Type B pancreatic cell (in vitro differentiated cells): ENCODE results near the gene LINGO4. TPM values are rescaled to one million over a fixed set of nuclear protein-coding genes. Genes with fewer than 3 reads are reported as not detected.

Experiments used
- DNase-seq: peaks from one replicate; pipeline ENCODE4 v3.0.0; 2021; ENCODE audit warnings: mixed read lengths; ENCODE audit not compliant: unreplicated experiment; ENCODE audit errors: extremely low spot score
- H3K27ac Mint-ChIP-seq: 2 replicates; pipeline ENCODE4 v1.8.0; 2021; ENCODE audit warnings: mild to moderate bottlenecking, mixed read lengths
- H3K27me3 Mint-ChIP-seq: 2 replicates; pipeline ENCODE4 v1.8.0; 2021; ENCODE audit warnings: mixed read lengths
- H3K36me3 Mint-ChIP-seq: 2 replicates; pipeline ENCODE4 v1.8.0; 2021; ENCODE audit warnings: mixed read lengths
- H3K4me1 Mint-ChIP-seq: one replicate; pipeline ENCODE4 v1.8.0; 2021; ENCODE audit warnings: mixed read lengths; ENCODE audit not compliant: unreplicated experiment
- H3K4me3 Mint-ChIP-seq: 2 replicates; pipeline ENCODE4 v1.8.0; 2021; ENCODE audit warnings: mild to moderate bottlenecking, mixed read lengths
- H3K9me3 Mint-ChIP-seq: 2 replicates; pipeline ENCODE4 v1.8.0; 2021; ENCODE audit warnings: mixed read lengths
- CTCF ChIP-seq: fragments of 200-600 bp; sonication (generic); conservative IDR thresholded peaks from 2 replicates; pipeline ENCODE4 v1.5.0; 2021; ENCODE audit warnings: antibody characterized with exemption, mild to moderate bottlenecking
- total RNA-seq: library from RNA; stranded (reverse); gene quantifications from 2 replicates; pipeline ENCODE4 v1.2.1, GENCODE V29; 2021; ENCODE audit warnings: low replicate concordance

Gene LINGO4
- total RNA-seq, 1 donor from 2014 or later = not detected

- no peaks in the 10 kb centered on the region for H3K9me3 Mint-ChIP-seq
- no peak overlapping the region for H3K4me3 Mint-ChIP-seq
- H3K27ac Mint-ChIP-seq = no peak overlapping the region
- no peak for DNase-seq
- no peaks in the 10 kb centered on the region for H3K36me3 Mint-ChIP-seq
- peaks cover 27% of the 10 kb centered on the region for H3K27me3 Mint-ChIP-seq
- H3K4me1 Mint-ChIP-seq = peaks cover 10% of the 10 kb centered on the region
- no peak for TF ChIP-seq CTCF
These were observed 8.2 kb upstream of the LINGO4 start for GRCh38 chr1:151813271-151813977.

- Mint-ChIP-seq H3K9me3 (no peaks in the 10 kb centered on the region), H3K36me3 (no peaks in the 10 kb centered on the region), H3K27me3 (peaks cover 39% of the 10 kb centered on the region), H3K4me3 (no peak overlapping the region), H3K27ac (no peak overlapping the region), H3K4me1 (peaks cover 10% of the 10 kb centered on the region)
- no peak for TF ChIP-seq CTCF
- no peak for DNase-seq
These were observed 6.0 kb upstream of the LINGO4 start for GRCh38 chr1:151811181-151811580.

GRCh38 chr1:151809985-151810556 is 4.9 kb upstream of the LINGO4 start:
- Mint-ChIP-seq H3K4me1 (peaks cover 10% of the 10 kb centered on the region), H3K36me3 (no peaks in the 10 kb centered on the region), H3K4me3 (no peak overlapping the region), H3K27ac (peak overlapping the region; percentile 50), H3K9me3 (no peaks in the 10 kb centered on the region), H3K27me3 (peaks cover 45% of the 10 kb centered on the region)
- no peak for TF ChIP-seq CTCF
- DNase-seq = no peak

GRCh38 chr1:151809290-151809984 is 4.2 kb upstream of the LINGO4 start:
- Mint-ChIP-seq H3K4me3 (no peak overlapping the region), H3K9me3 (no peaks in the 10 kb centered on the region), H3K27ac (peak overlapping the region; percentile 50), H3K27me3 (peaks cover 47% of the 10 kb centered on the region), H3K4me1 (peaks cover 10% of the 10 kb centered on the region), H3K36me3 (no peaks in the 10 kb centered on the region)
- no peak for DNase-seq
- TF ChIP-seq CTCF = no peak

GRCh38 chr1:151807766-151808165 is 2.5 kb upstream of the LINGO4 start:
- H3K4me3 Mint-ChIP-seq = no peak overlapping the region
- peaks cover 10% of the 10 kb centered on the region for H3K4me1 Mint-ChIP-seq
- H3K27me3 Mint-ChIP-seq = peaks cover 59% of the 10 kb centered on the region
- H3K36me3 Mint-ChIP-seq = no peaks in the 10 kb centered on the region
- H3K9me3 Mint-ChIP-seq = no peaks in the 10 kb centered on the region
- TF ChIP-seq CTCF = no peak
- DNase-seq = no peak
- H3K27ac Mint-ChIP-seq = peak overlapping the region; percentile 1
